Effector memory CD4-positive, alpha-beta T cell (primary cell): ENCODE measurements around the gene SKAP1.

ENCODE experiments used
- DNase-seq, 3 donors: peaks; one replicate each; pipeline ENCODE4 v3.0.0-alpha.2; 2020
- H3K27ac ChIP-seq: 2 replicates; pipeline ENCODE4 v1.7.0; 2013; ENCODE audit warnings: mild to moderate bottlenecking, low read length, moderate library complexity; ENCODE audit not compliant: insufficient read depth, poor library complexity, severe bottlenecking
- H3K27me3 ChIP-seq: replicated peaks from 2 replicates; pipeline ENCODE4 v1.7.0; 2013; ENCODE audit warnings: mild to moderate bottlenecking, low read length; ENCODE audit not compliant: insufficient read depth, control insufficient read depth, poor library complexity, severe bottlenecking
- H3K36me3 ChIP-seq: 2 replicates; pipeline ENCODE4 v1.7.0; 2013; ENCODE audit warnings: mild to moderate bottlenecking, low read length, moderate library complexity; ENCODE audit not compliant: control insufficient read depth, insufficient read depth
- H3K4me1 ChIP-seq: 2 replicates; pipeline ENCODE4 v1.7.0; 2013; ENCODE audit warnings: low read length, mild to moderate bottlenecking; ENCODE audit not compliant: control insufficient read depth, insufficient read depth, poor library complexity, severe bottlenecking
- H3K4me3 ChIP-seq: 2 replicates; pipeline ENCODE4 v1.7.0; 2013; ENCODE audit warnings: low read length, low read depth, mild to moderate bottlenecking; ENCODE audit not compliant: insufficient read depth, poor library complexity, severe bottlenecking
- H3K9me3 ChIP-seq: 2 replicates; pipeline ENCODE4 v1.7.0; 2013; ENCODE audit warnings: mild to moderate bottlenecking, low read length, moderate library complexity; ENCODE audit not compliant: control insufficient read depth

SKAP1 gene

GRCh38 chr17:48148854-48149786, 280.9 kb downstream of the SKAP1 start:
- H3K9me3 ChIP-seq = no peaks in the 10 kb centered on the region
- H3K4me1 ChIP-seq = no peaks in the 10 kb centered on the region
- no peak for DNase-seq
- H3K27ac ChIP-seq = no peak overlapping the region
- H3K36me3 ChIP-seq = peaks cover 40% of the 10 kb centered on the region
- H3K4me3 ChIP-seq = no peak overlapping the region
- no peaks in the 10 kb centered on the region for H3K27me3 ChIP-seq

- Histone ChIP-seq H3K36me3 (peaks cover 41% of the 10 kb centered on the region), H3K4me3 (no peak overlapping the region), H3K27ac (no peak overlapping the region), H3K4me1 (no peaks in the 10 kb centered on the region), H3K9me3 (no peaks in the 10 kb centered on the region), H3K27me3 (no peaks in the 10 kb centered on the region)
- no peak for DNase-seq
Observed at GRCh38 chr17:48148029-48148770, 281.8 kb downstream of the SKAP1 start.

- no peak overlapping the region for H3K4me3 ChIP-seq
- no peaks in the 10 kb centered on the region for H3K4me1 ChIP-seq
- H3K27me3 ChIP-seq = no peaks in the 10 kb centered on the region
- DNase-seq = no peak
- peaks cover 36% of the 10 kb centered on the region for H3K36me3 ChIP-seq
- no peaks in the 10 kb centered on the region for H3K9me3 ChIP-seq
- H3K27ac ChIP-seq = no peak overlapping the region
Observed at GRCh38 chr17:48144976-48145798, 284.8 kb downstream of the SKAP1 start.

- H3K27me3 ChIP-seq = no peaks in the 10 kb centered on the region
Observed at GRCh38 chr17:48144231-48144630, 285.8 kb downstream of the SKAP1 start.

GRCh38 chr17:48143629-48144028, 286.4 kb downstream of the SKAP1 start:
- DNase-seq = no peak
- H3K9me3 ChIP-seq = no peaks in the 10 kb centered on the region
- no peak overlapping the region for H3K27ac ChIP-seq
- H3K4me1 ChIP-seq = no peaks in the 10 kb centered on the region
- no peak overlapping the region for H3K4me3 ChIP-seq
- peaks cover 28% of the 10 kb centered on the region for H3K36me3 ChIP-seq
- H3K27me3 ChIP-seq = no peaks in the 10 kb centered on the region

More at GRCh38 chr17:48144231-48144630, 285.8 kb downstream of the SKAP1 start:
- DNase-seq = no peak
- Histone ChIP-seq H3K4me3 (no peak overlapping the region), H3K9me3 (no peaks in the 10 kb centered on the region), H3K27ac (no peak overlapping the region), H3K36me3 (peaks cover 34% of the 10 kb centered on the region), H3K4me1 (no peaks in the 10 kb centered on the region)

GRCh38 chr17:48139944-48140343, 290.1 kb downstream of the SKAP1 start:
- H3K9me3 ChIP-seq = no peaks in the 10 kb centered on the region
- peaks cover 23% of the 10 kb centered on the region for H3K36me3 ChIP-seq
- H3K27me3 ChIP-seq = no peaks in the 10 kb centered on the region
- no peak overlapping the region for H3K4me3 ChIP-seq
- DNase-seq = no peak
- no peaks in the 10 kb centered on the region for H3K4me1 ChIP-seq
- H3K27ac ChIP-seq = no peak overlapping the region

- Histone ChIP-seq H3K9me3 (no peaks in the 10 kb centered on the region), H3K27ac (no peak overlapping the region), H3K36me3 (peaks cover 16% of the 10 kb centered on the region), H3K4me1 (no peaks in the 10 kb centered on the region), H3K27me3 (no peaks in the 10 kb centered on the region), H3K4me3 (no peak overlapping the region)
- no peak for DNase-seq
Observed at GRCh38 chr17:48137656-48138055, 292.4 kb downstream of the SKAP1 start.

- DNase-seq = no peak
- H3K36me3 ChIP-seq = peaks cover 11% of the 10 kb centered on the region
Observed at GRCh38 chr17:48134912-48135480, 295.0 kb downstream of the SKAP1 start.

GRCh38 chr17:48132385-48132784, 297.6 kb downstream of the SKAP1 start:
- Histone ChIP-seq H3K36me3 (peaks cover 11% of the 10 kb centered on the region), H3K27ac (no peak overlapping the region), H3K4me3 (no peak overlapping the region), H3K27me3 (no peaks in the 10 kb centered on the region), H3K9me3 (no peaks in the 10 kb centered on the region), H3K4me1 (no peaks in the 10 kb centered on the region)
- DNase-seq = no peak

More at GRCh38 chr17:48134912-48135480, 295.0 kb downstream of the SKAP1 start:
- Histone ChIP-seq H3K9me3 (no peaks in the 10 kb centered on the region), H3K4me1 (no peaks in the 10 kb centered on the region), H3K27ac (no peak overlapping the region), H3K4me3 (no peak overlapping the region), H3K27me3 (no peaks in the 10 kb centered on the region)
